Ishikawa (cell line): ENCODE data around the gene OR51T1.

Experiments
- CEBPB ChIP-seq: IDR thresholded peaks from 2 replicates; pipeline ENCODE4 v1.6.1; 2012
- CREB1 ChIP-seq: IDR thresholded peaks from 2 replicates; pipeline ENCODE4 v1.6.1; 2012; ENCODE audit warnings: low read depth
- EGR1 ChIP-seq: IDR thresholded peaks from 2 replicates; pipeline ENCODE4 v1.6.1; 2012
- EP300 ChIP-seq: IDR thresholded peaks from 2 replicates; pipeline ENCODE4 v1.6.1; 2012; ENCODE audit warnings: borderline replicate concordance
- FOXM1 ChIP-seq: IDR thresholded peaks from 2 replicates; pipeline ENCODE4 v1.6.1; 2012; ENCODE audit warnings: low read depth, borderline replicate concordance
- MAX ChIP-seq: IDR thresholded peaks from 2 replicates; pipeline ENCODE4 v1.6.1; 2012
- NFIC ChIP-seq: IDR thresholded peaks from 2 replicates; pipeline ENCODE4 v1.6.1; 2012
- RAD21 ChIP-seq: IDR thresholded peaks from 2 replicates; pipeline ENCODE4 v1.6.1; 2012; ENCODE audit warnings: low read depth
- REST ChIP-seq: IDR thresholded peaks from 2 replicates; pipeline ENCODE4 v1.6.1; 2012; ENCODE audit warnings: low read depth, mild to moderate bottlenecking
- TAF1 ChIP-seq: IDR thresholded peaks from 2 replicates; pipeline ENCODE4 v1.6.1; 2012; ENCODE audit warnings: low read depth, mild to moderate bottlenecking
- TCF12 ChIP-seq: IDR thresholded peaks from 2 replicates; pipeline ENCODE4 v1.6.1; 2012; ENCODE audit warnings: low read depth
- TEAD4 ChIP-seq: IDR thresholded peaks from 2 replicates; pipeline ENCODE4 v1.6.1; 2012
- USF1 ChIP-seq: IDR thresholded peaks from 2 replicates; pipeline ENCODE4 v1.6.1; 2012
- YY1 ChIP-seq: IDR thresholded peaks from 2 replicates; pipeline ENCODE4 v1.6.1; 2012; ENCODE audit warnings: low read depth
- ZBTB7A ChIP-seq: IDR thresholded peaks from 2 replicates; pipeline ENCODE4 v1.6.1; 2012; ENCODE audit warnings: low read depth

Gene OR51T1

GRCh38 chr11:4881860-4882500 lies at the start of gene OR51T1:
OR51T1 (plus strand) TSS chr11:4881900; CDS start chr11:4881900, 0 bp downstream.
- TF ChIP-seq TEAD4, result no peak
- no peak for TF ChIP-seq FOXM1
- no peak for TF ChIP-seq EP300
- no peak for TF ChIP-seq CEBPB

- TF ChIP-seq REST (no peak), NFIC (no peak), EGR1 (no peak), FOXM1 (no peak)
These were observed 41.7 kb upstream of the OR51T1 start for GRCh38 chr11:4839851-4840549.

- TF ChIP-seq ZBTB7A, result no peak
- no peak for TF ChIP-seq FOXM1
- no peak for TF ChIP-seq EGR1
- TF ChIP-seq NFIC, result no peak
- TF ChIP-seq RAD21, result no peak
- no peak for TF ChIP-seq TCF12
- TF ChIP-seq USF1, result no peak
- no peak for TF ChIP-seq EP300
- no peak for TF ChIP-seq REST
- TF ChIP-seq TAF1, result no peak
- no peak for TF ChIP-seq CEBPB
- TF ChIP-seq CREB1, result no peak
- TF ChIP-seq YY1, result no peak
These were observed 32.7 kb upstream of the OR51T1 start, which contains the start of gene OR51S1 for GRCh38 chr11:4848908-4849532. OR51S1 (minus strand) TSS chr11:4849208; CDS start chr11:4849208, 0 bp downstream.

- TF ChIP-seq TAF1 (no peak), TCF12 (no peak), YY1 (no peak), ZBTB7A (no peak), NFIC (no peak)
These were observed 30.7 kb upstream of the OR51T1 start for GRCh38 chr11:4851033-4851432.

GRCh38 chr11:4862447-4863236 lies 19.1 kb upstream of the OR51T1 start:
- no peak for TF ChIP-seq TEAD4
- no peak for TF ChIP-seq FOXM1
- no peak for TF ChIP-seq ZBTB7A
- no peak for TF ChIP-seq CEBPB
- no peak for TF ChIP-seq MAX
- no peak for TF ChIP-seq USF1
- TF ChIP-seq EP300, result no peak
- no peak for TF ChIP-seq CREB1
- no peak for TF ChIP-seq NFIC
- no peak for TF ChIP-seq EGR1
- TF ChIP-seq REST, result no peak
